HG02588 (cell line): ENCODE results near the gene TARS2.

Experiments used
- ATAC-seq: cut with Tn5 transposase; IDR thresholded peaks from one replicate; pipeline ENCODE4 v1.9.1; 2021; ENCODE audit warnings: mild to moderate bottlenecking, moderate library complexity; ENCODE audit not compliant: unreplicated experiment

Gene TARS2

DNA sequence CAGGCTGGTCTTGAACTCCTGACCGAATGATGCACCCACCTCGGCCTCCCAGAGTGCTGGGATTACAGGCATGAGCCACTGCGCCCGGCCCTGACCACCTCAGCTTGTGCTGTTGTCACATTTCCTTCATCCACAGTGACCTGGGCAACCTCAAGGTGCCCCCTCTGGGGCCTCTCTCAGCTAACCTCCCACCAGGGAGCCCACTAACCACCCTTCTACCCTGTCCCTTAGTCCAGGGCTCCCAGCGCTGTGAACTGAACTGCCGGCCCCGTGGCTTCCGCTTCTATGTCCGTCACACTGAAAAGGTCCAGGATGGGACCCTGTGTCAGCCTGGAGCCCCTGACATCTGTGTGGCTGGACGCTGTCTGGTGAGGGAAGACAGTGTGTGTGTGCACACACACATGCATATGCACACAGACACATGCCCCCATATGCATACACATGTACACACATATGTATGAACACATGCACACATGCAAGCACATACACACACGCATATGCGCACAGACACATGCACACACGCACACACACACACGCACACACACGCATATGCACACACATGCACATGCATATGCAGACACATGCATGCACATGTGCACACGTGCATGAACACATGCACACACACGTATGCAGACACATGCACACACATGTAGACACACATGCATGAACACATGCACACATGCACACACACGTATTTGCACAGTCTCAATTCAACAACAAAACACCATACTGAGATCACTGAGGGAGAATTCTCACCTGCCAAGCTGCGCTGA, 68.2 kb downstream of the TARS2 start:
- ATAC-seq: no peak

DNA sequence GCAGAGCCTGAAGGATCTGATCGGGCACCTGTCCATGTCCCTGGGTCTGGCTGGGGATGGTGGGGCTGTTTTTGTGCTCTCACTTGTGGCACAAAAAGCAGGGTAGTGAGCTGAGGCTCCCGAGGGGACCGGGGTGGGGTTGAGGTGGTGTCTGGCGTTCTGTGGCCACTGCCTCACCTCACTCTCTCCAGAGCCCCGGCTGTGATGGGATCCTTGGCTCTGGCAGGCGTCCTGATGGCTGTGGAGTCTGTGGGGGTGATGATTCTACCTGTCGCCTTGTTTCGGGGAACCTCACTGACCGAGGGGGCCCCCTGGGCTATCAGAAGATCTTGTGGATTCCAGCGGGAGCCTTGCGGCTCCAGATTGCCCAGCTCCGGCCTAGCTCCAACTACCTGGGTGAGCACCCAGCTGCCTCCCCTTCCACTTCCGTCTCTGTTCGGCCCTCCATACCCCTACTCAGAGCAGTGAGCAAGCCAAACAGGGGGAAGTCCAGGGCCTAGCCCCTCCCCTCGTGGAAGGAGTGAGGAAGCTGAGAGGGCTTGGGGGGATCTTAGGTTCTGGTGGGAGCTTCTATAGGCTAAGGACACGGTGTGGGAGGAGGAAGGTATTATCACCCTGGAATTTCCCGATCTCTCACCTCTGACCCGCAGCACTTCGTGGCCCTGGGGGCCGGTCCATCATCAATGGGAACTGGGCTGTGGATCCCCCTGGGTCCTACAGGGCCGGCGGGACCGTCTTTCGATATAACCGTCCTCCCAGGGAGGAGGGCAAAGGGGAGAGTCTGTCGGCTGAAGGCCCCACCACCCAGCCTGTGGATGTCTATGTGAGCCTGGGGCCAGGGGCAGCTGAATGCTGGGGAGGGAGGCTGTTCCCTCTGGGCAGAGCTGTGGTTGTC, 69.0 kb downstream of the TARS2 start:
- ATAC-seq: no peak

DNA sequence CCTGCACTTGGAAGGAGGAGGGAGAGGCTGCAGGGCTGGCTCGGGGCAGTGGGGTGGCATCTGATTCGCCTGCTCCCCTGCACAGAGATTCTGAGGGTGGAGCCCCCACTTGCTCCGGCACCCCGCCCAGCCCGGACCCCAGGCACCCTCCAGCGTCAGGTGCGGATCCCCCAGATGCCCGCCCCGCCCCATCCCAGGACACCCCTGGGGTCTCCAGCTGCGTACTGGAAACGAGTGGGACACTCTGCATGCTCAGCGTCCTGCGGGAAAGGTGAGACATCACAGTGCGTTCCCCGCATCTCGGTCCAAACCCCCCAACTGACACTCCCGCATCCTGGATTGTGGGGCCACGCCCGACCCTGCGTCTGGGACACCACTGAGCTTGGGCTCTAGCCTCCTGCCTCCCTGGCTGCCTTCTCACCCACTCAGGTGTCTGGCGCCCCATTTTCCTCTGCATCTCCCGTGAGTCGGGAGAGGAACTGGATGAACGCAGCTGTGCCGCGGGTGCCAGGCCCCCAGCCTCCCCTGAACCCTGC, 69.9 kb downstream of the TARS2 start:
- ATAC-seq: no peak
